ENCODE measurements around the gene TBC1D30.

Gene TBC1D30

GRCh38 chr12:64883264-64884163 lies 59.1 kb downstream of the TBC1D30 start:
- Histone ChIP-seq H3K27ac (ENCODE audit: low read length) (no peak overlapping the region), H2AFZ (ENCODE audit: low read length) (no peak overlapping the region), H3K27me3 (replicated peaks; ENCODE audit: insufficient read depth, low read length) (no peaks in the 10 kb centered on the region), H3K4me3 (ENCODE audit: low read length) (no peak overlapping the region), H3K9ac (ENCODE audit: low read length) (no peak overlapping the region), H3F3A (ENCODE audit: insufficient read depth, low read length) (no peaks in the 10 kb centered on the region), H3K36me3 (replicated peaks; ENCODE audit: insufficient read depth, low read length) (no peaks in the 10 kb centered on the region), H3K79me2 (ENCODE audit: low read length) (no peaks in the 10 kb centered on the region), H3K9me2 (replicated peaks; ENCODE audit: insufficient read depth, low read length) (no peaks in the 10 kb centered on the region), H3K4me1 (ENCODE audit: low read length) (peaks cover 11% of the 10 kb centered on the region), H4K20me1 (ENCODE audit: insufficient read depth, low read length) (no peaks in the 10 kb centered on the region), H3K4me2 (ENCODE audit: low read depth, low read length) (no peak overlapping the region), H3K9me3 (replicated peaks; ENCODE audit: insufficient read depth, low read length) (no peaks in the 10 kb centered on the region)
- TF ChIP-seq EZH2 (optimal IDR thresholded peaks at IDR 0.05; ENCODE audit: low read depth, low read length), result no peak
- no peak for TF ChIP-seq CTCF (IDR thresholded peaks at IDR 0.05; ENCODE audit: low read length)
- no peak for TF ChIP-seq EZH2phosphoT487 (IDR thresholded peaks at IDR 0.05; ENCODE audit: low read length)
- DNase-seq, result no peak

- Histone ChIP-seq H3K27ac (ENCODE audit: low read length) (no peak overlapping the region), H3K79me2 (ENCODE audit: low read length) (no peaks in the 10 kb centered on the region), H3K36me3 (replicated peaks; ENCODE audit: insufficient read depth, low read length) (no peaks in the 10 kb centered on the region), H3F3A (ENCODE audit: insufficient read depth, low read length) (no peaks in the 10 kb centered on the region), H3K4me2 (ENCODE audit: low read depth, low read length) (no peak overlapping the region), H3K27me3 (replicated peaks; ENCODE audit: insufficient read depth, low read length) (no peaks in the 10 kb centered on the region), H4K20me1 (ENCODE audit: insufficient read depth, low read length) (no peaks in the 10 kb centered on the region), H3K9me3 (replicated peaks; ENCODE audit: insufficient read depth, low read length) (no peaks in the 10 kb centered on the region), H3K9me2 (replicated peaks; ENCODE audit: insufficient read depth, low read length) (no peaks in the 10 kb centered on the region), H3K4me1 (ENCODE audit: low read length) (peaks cover 11% of the 10 kb centered on the region), H3K4me3 (ENCODE audit: low read length) (no peak overlapping the region), H3K9ac (ENCODE audit: low read length) (no peak overlapping the region), H2AFZ (ENCODE audit: low read length) (no peak overlapping the region)
- TF ChIP-seq CTCF (IDR thresholded peaks at IDR 0.05; ENCODE audit: low read length) (no peak), EZH2 (optimal IDR thresholded peaks at IDR 0.05; ENCODE audit: low read depth, low read length) (no peak), EZH2phosphoT487 (IDR thresholded peaks at IDR 0.05; ENCODE audit: low read length) (no peak)
- DNase-seq, result no peak
Observed at GRCh38 chr12:64884164-64884542, 59.7 kb downstream of the TBC1D30 start.

GRCh38 chr12:64884728-64885127 lies 60.3 kb downstream of the TBC1D30 start:
- H3K27ac ChIP-seq (ENCODE audit: low read length), result no peak overlapping the region
- no peak for DNase-seq
- no peaks in the 10 kb centered on the region for H3K27me3 ChIP-seq (replicated peaks; ENCODE audit: insufficient read depth, low read length)
- H2AFZ ChIP-seq (ENCODE audit: low read length), result no peak overlapping the region
- no peaks in the 10 kb centered on the region for H3F3A ChIP-seq (ENCODE audit: insufficient read depth, low read length)
- no peaks in the 10 kb centered on the region for H3K9me2 ChIP-seq (replicated peaks; ENCODE audit: insufficient read depth, low read length)
- peaks cover 11% of the 10 kb centered on the region for H3K4me1 ChIP-seq (ENCODE audit: low read length)
- no peak overlapping the region for H3K9ac ChIP-seq (ENCODE audit: low read length)
- no peak for TF ChIP-seq EZH2phosphoT487 (IDR thresholded peaks at IDR 0.05; ENCODE audit: low read length)
- H3K79me2 ChIP-seq (ENCODE audit: low read length), result no peaks in the 10 kb centered on the region
- no peak overlapping the region for H3K4me3 ChIP-seq (ENCODE audit: low read length)
- H3K36me3 ChIP-seq (replicated peaks; ENCODE audit: insufficient read depth, low read length), result no peaks in the 10 kb centered on the region
- H3K9me3 ChIP-seq (replicated peaks; ENCODE audit: insufficient read depth, low read length), result no peaks in the 10 kb centered on the region
- H3K4me2 ChIP-seq (ENCODE audit: low read depth, low read length), result no peak overlapping the region
- H4K20me1 ChIP-seq (ENCODE audit: insufficient read depth, low read length), result no peaks in the 10 kb centered on the region
